ENCODE measurements around the gene ALG12. TPM values are rescaled to one million over a fixed set of nuclear protein-coding genes. Genes with fewer than 3 reads are reported as not detected.

Gene ALG12
- total and polyA plus RNA-seq, 2 of the 13 experiments (the other 11 are each of a cell fraction or from before 2014, with no cell fraction given) = 7.8 to 15.8 TPM

- TF ChIP-seq ZNF747 (CRISPR knock-in tag; IDR thresholded peaks at IDR 0.05; ENCODE audit: borderline replicate concordance) (no peak), MAZ (IDR thresholded peaks at IDR 0.05; ENCODE audit: borderline replicate concordance, low read depth, low read length) (peak; percentile 92; the same call in 1 of the 2 replicates), MAZ (CRISPR knock-in tag; IDR thresholded peaks at IDR 0.05; ENCODE audit: low read depth) (no peak), RARA (CRISPR knock-in tag; IDR thresholded peaks at IDR 0.05) (peak; percentile 23; the same call in 1 of the 2 replicates), ADNP (CRISPR knock-in tag; IDR thresholded peaks at IDR 0.05) (no peak), PHF20 (CRISPR knock-in tag; IDR thresholded peaks at IDR 0.05) (peak; percentile 32; the same call in 1 of the 2 replicates), PTBP1 (IDR thresholded peaks at IDR 0.05; ENCODE audit: low read depth, low read length, poor library complexity, severe bottlenecking) (no peak), TAF15 (IDR thresholded peaks at IDR 0.05; ENCODE audit: low read depth, low read length, poor library complexity, severe bottlenecking) (no peak), CCDC6 (CRISPR knock-in tag; IDR thresholded peaks at IDR 0.05) (peak; percentile 28; the same call in 1 of the 2 replicates), XBP1 (CRISPR knock-in tag; IDR thresholded peaks at IDR 0.05) (no peak), MED13 (CRISPR knock-in tag; IDR thresholded peaks at IDR 0.05) (no peak), SOX6 (IDR thresholded peaks at IDR 0.05) (no peak), SOX6 (CRISPR knock-in tag; IDR thresholded peaks at IDR 0.05) (no peak; the same call in 1 of the 2 replicates), ZSCAN25 (CRISPR knock-in tag; IDR thresholded peaks at IDR 0.05) (peak; percentile 41; the same call in 1 of the 2 replicates), ATF7 (IDR thresholded peaks at IDR 0.05) (no peak), ATF7 (CRISPR knock-in tag; IDR thresholded peaks at IDR 0.05) (no peak), ZFP41 (CRISPR knock-in tag; IDR thresholded peaks at IDR 0.05; ENCODE audit: borderline replicate concordance) (no peak), ESRRA (CRISPR knock-in tag; IDR thresholded peaks at IDR 0.05; ENCODE audit: low read depth) (no peak), MAX (IDR thresholded peaks at IDR 0.05) (peak; percentile 33; the same call in 1 of the 2 replicates), ZNF629 (CRISPR knock-in tag; conservative IDR thresholded peaks at IDR 0.05) (no peak), FOSL1 (CRISPR knock-in tag; IDR thresholded peaks at IDR 0.05; ENCODE audit: borderline replicate concordance) (no peak), RXRB (CRISPR knock-in tag; IDR thresholded peaks at IDR 0.05; ENCODE audit: borderline replicate concordance) (no peak), ZMYM4 (CRISPR knock-in tag; IDR thresholded peaks at IDR 0.05) (0 out of 2 replicates have a peak, but pooled peaks have one; percentile 9), MATR3 (CRISPR knock-in tag; IDR thresholded peaks at IDR 0.05) (no peak), ZNF7 (CRISPR knock-in tag; IDR thresholded peaks at IDR 0.05) (no peak), RFX5 (IDR thresholded peaks at IDR 0.05; ENCODE audit: low read depth, low read length) (no peak), KDM2A (CRISPR knock-in tag; IDR thresholded peaks at IDR 0.05; ENCODE audit: borderline replicate concordance, low read depth) (peak; percentile 44; the same call in 1 of the 2 replicates), ZNF558 (CRISPR knock-in tag; IDR thresholded peaks at IDR 0.05; ENCODE audit: borderline replicate concordance) (peak; percentile 64; the same call in 1 of the 2 replicates), SKI (IDR thresholded peaks at IDR 0.05; ENCODE audit: partially characterized antibody) (peak; percentile 24), ZNF446 (CRISPR knock-in tag; IDR thresholded peaks at IDR 0.05) (no peak), SETDB1 (CRISPR knock-in tag; IDR thresholded peaks at IDR 0.05; ENCODE audit: borderline replicate concordance) (no peak), ARID2 (CRISPR knock-in tag; IDR thresholded peaks at IDR 0.05; ENCODE audit: borderline replicate concordance) (no peak), AGO2 (optimal IDR thresholded peaks at IDR 0.05; ENCODE audit: low read depth, low read length) (no peak), RARG (CRISPR knock-in tag; IDR thresholded peaks at IDR 0.05; ENCODE audit: low read depth) (no peak), ZFP90 (CRISPR knock-in tag; IDR thresholded peaks at IDR 0.05; ENCODE audit: borderline replicate concordance) (no peak)
These were observed 43.9 kb upstream of the ALG12 start (continued) for GRCh38 chr22:49962012-49962750.
